GM12878 (cell line): ENCODE data around the gene APBB1IP. TPM values are rescaled to one million over a fixed set of nuclear protein-coding genes. Genes with fewer than 3 reads are reported as not detected.

Experiments used
- CUX1 ChIP-seq: IDR thresholded peaks from 2 replicates; pipeline ENCODE4 v1.6.1; 2012; ENCODE audit warnings: improper control_type of control experiment, low read depth, low read length; ENCODE audit not compliant: insufficient replicate concordance
- E4F1 ChIP-seq: fragments of 450-650 bp; IDR thresholded peaks from 2 replicates; pipeline ENCODE4 v1.6.1; 2018; ENCODE audit warnings: borderline replicate concordance, mild to moderate bottlenecking; ENCODE audit not compliant: partially characterized antibody
- FOS ChIP-seq: IDR thresholded peaks from 3 replicates; pipeline ENCODE4 v1.6.1; 2011; ENCODE audit warnings: borderline replicate concordance; ENCODE audit not compliant: insufficient read length; ENCODE audit errors: extremely low read depth
- IRF4 ChIP-seq: IDR thresholded peaks from 2 replicates; pipeline ENCODE4 v1.6.1; 2011; ENCODE audit warnings: low read depth, low read length
- MXI1 ChIP-seq: fragments of 150-350 bp; IDR thresholded peaks from 2 replicates; pipeline ENCODE4 v1.6.1; 2011; ENCODE audit warnings: low read depth, mild to moderate bottlenecking, inconsistent platforms, low read length, improper control_type of control experiment
- RAD51 ChIP-seq: fragments of 450-650 bp; IDR thresholded peaks from 2 replicates; pipeline ENCODE4 v1.6.1; 2016; ENCODE audit warnings: moderate library complexity, mild to moderate bottlenecking, inconsistent platforms
- polyA plus RNA-seq, 11 experiments: library from polyadenylated mRNA; depleted of rRNA in 4 of 11; unstranded in 6 of 11; stranded (reverse) in 5 of 11; fragments of >200 nt; fragmentation: Nextera tagmentation in 4 of 11; fragmentation: Illumina TruSeq in 1 of 11; extraction: Ambion mirVana in 4 of 11; extraction: Trizol in 1 of 11; gene quantifications; 1 replicate in 1 of 11; 2 replicates in 10 of 11; pipeline versions ENCODE4 v1.2.1 to v1.2.3, GENCODE V29; 2011 to 2016; ENCODE audit warnings: inconsistent platforms in 2 of 11, missing spikeins in 2 of 11, low read depth in 1 of 11
- total RNA-seq, 4 experiments: library from RNA; depleted of rRNA in 3 of 4; stranded (reverse); fragments of >200 nt in 3 of 4; fragmentation: Illumina TruSeq in 1 of 4; extraction: Trizol in 1 of 4; gene quantifications; 2 replicates each; pipeline versions ENCODE4 v1.2.1 to v1.2.3, GENCODE V29; 2013 to 2021
- TF ChIP-seq, protein P1 (sequence below): fragments of 450-650 bp; IDR thresholded peaks from 2 replicates; pipeline ENCODE4 v1.6.1; 2016; ENCODE audit warnings: mild to moderate bottlenecking

The APBB1IP gene
- total and polyA plus RNA-seq, 10 of the 15 experiments (the other 5 are each of a cell fraction or from before 2014, with no cell fraction given) = 7.3 to 67.4 (median 19.9) TPM

GRCh38 chr10:26528048-26528447 is 89.9 kb downstream of the APBB1IP start (continued):
- TF ChIP-seq CUX1 = no peak
- TF ChIP-seq, protein P1, sequence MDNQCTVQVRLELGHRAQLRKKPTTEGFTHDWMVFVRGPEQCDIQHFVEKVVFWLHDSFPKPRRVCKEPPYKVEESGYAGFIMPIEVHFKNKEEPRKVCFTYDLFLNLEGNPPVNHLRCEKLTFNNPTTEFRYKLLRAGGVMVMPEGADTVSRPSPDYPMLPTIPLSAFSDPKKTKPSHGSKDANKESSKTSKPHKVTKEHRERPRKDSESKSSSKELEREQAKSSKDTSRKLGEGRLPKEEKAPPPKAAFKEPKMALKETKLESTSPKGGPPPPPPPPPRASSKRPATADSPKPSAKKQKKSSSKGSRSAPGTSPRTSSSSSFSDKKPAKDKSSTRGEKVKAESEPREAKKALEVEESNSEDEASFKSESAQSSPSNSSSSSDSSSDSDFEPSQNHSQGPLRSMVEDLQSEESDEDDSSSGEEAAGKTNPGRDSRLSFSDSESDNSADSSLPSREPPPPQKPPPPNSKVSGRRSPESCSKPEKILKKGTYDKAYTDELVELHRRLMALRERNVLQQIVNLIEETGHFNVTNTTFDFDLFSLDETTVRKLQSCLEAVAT = no peak
- TF ChIP-seq IRF4 = no peak
- no peak for TF ChIP-seq RAD51
- no peak for TF ChIP-seq MXI1
- TF ChIP-seq FOS = no peak
- TF ChIP-seq E4F1 = no peak
